AG09309 (cell line): Measurements from ENCODE around the gene BRF1.
A peak's percentile ranks its signal among the peaks of the same experiment; 100 is the strongest.

Source experiments
- DNase-seq: peaks from one replicate; pipeline ENCODE4 v3.0.0-alpha.2; 2010; ENCODE audit warnings: low read depth
- H3K4me3 ChIP-seq: 2 replicates; pipeline ENCODE4 v1.5.1; 2011; ENCODE audit warnings: mild to moderate bottlenecking, low read depth, low read length, moderate library complexity; ENCODE audit not compliant: control insufficient read depth
- CTCF ChIP-seq: IDR thresholded peaks from 2 replicates; pipeline ENCODE4 v1.5.1; 2011; ENCODE audit warnings: mild to moderate bottlenecking, low read depth, low read length, inconsistent platforms; ENCODE audit not compliant: insufficient read depth, control insufficient read depth; ENCODE audit errors: missing control alignments

Gene BRF1

DNA sequence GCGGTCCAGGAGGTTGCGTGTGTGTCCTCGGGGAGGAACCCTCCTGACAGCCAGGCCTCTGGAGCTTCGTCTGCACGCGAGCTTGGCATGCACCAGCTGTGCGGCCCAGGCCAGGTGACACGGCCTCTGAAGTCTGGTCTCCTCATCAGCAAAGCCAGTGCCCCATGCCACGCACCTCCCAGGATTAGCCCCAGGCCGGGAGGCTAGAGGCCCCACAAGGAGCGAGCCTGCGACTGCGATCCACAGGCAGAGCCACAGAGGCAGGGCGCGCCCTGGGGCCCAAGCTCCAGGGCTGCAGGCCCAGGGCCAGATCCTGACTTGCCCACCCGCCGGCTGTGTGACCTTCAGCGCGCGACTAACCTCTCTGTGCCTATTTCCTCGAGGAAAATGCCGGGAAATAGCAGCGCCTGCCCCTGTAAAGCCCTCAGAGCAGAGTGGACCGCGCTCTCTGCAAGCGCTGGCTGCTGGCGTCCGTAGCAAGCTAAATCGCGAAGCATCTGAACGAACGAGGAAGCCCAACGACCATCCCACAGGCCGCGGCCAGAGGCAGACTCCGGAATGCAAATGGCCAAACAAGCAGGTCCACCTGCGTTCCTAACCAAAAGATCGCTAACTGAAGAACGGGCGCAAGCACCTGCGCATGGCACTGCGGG is 53.0 kb downstream of the BRF1 start:
- no peak for DNase-seq
- peak overlapping the region; percentile 54 for H3K4me3 ChIP-seq
- TF ChIP-seq CTCF: no peak

- DNase-seq: no peak
- no peak for TF ChIP-seq CTCF
These were observed 53.8 kb downstream of the BRF1 start for GRCh38 chr14:105247026-105247425.

GRCh38 chr14:105244334-105244733 is 56.5 kb downstream of the BRF1 start:
- TF ChIP-seq CTCF: no peak
- no peak overlapping the region for H3K4me3 ChIP-seq
- DNase-seq: no peak

More at GRCh38 chr14:105247026-105247425, 53.8 kb downstream of the BRF1 start:
- no peak overlapping the region for H3K4me3 ChIP-seq

DNA sequence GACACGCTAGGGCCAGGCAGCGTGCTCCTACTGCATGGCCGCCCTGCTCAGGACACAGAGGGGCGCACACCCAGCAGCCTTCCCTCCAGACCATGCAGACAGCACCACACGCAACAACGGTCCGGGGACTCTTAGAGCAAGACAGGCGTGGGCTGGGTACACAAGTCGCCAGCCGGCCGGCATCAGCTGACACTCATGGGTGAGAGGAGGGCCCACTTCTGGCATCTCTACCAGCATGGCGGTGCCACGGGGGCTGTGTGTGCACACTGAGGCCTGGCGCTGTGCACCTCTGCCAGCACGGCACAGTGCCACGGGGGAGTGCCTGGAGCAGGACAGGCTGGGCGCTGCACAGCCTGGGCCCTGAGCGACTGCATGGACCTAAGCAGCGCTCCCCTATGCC is 59.2 kb downstream of the BRF1 start:
- no peak overlapping the region for H3K4me3 ChIP-seq
- no peak for TF ChIP-seq CTCF
- no peak for DNase-seq

- H3K4me3 ChIP-seq: no peak overlapping the region
- DNase-seq: no peak
- no peak for TF ChIP-seq CTCF
These were observed 59.8 kb downstream of the BRF1 start for GRCh38 chr14:105240811-105241576.

DNA sequence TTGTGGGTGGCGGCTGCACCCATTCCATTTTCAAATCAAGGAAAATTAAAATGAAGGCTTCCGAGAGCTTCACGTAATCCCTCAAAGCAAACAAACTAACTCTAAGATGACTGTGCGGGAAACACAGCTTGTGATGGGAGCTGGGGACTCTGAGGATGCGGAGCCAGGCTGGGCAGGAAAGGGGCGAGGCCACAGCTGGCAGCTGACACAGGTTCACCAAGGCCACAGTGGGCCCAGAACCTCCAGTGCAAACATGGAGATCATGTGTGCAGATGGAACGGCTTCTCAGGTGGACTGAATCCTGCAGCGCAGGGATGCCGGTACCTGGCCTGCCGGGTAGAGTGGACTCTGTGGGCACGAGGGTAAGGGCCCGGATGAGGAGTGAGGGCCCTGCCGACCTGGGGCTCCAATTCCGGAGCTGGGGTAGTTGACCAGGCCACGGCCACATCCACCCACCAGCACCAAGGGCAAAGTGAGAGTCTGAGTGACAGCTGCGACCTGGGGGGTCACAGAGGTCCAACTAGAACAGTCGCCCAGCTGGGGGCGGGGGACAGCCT is 71.6 kb downstream of the BRF1 start:
- DNase-seq: no peak
- H3K4me3 ChIP-seq: no peak overlapping the region
- TF ChIP-seq CTCF: no peak
